HG03159 (cell line): Measurements from ENCODE around the gene RGS9BP.
"Not testable (repeated sequence)": the region's sequence is repeated elsewhere in the genome, so short reads cannot be mapped to it uniquely, and the experiment has no call there.

Experiments
- ATAC-seq: cut with Tn5 transposase; IDR thresholded peaks from one replicate; pipeline ENCODE4 v1.9.1; 2021; ENCODE audit warnings: mild to moderate bottlenecking, moderate library complexity; ENCODE audit not compliant: unreplicated experiment

The RGS9BP gene

DNA sequence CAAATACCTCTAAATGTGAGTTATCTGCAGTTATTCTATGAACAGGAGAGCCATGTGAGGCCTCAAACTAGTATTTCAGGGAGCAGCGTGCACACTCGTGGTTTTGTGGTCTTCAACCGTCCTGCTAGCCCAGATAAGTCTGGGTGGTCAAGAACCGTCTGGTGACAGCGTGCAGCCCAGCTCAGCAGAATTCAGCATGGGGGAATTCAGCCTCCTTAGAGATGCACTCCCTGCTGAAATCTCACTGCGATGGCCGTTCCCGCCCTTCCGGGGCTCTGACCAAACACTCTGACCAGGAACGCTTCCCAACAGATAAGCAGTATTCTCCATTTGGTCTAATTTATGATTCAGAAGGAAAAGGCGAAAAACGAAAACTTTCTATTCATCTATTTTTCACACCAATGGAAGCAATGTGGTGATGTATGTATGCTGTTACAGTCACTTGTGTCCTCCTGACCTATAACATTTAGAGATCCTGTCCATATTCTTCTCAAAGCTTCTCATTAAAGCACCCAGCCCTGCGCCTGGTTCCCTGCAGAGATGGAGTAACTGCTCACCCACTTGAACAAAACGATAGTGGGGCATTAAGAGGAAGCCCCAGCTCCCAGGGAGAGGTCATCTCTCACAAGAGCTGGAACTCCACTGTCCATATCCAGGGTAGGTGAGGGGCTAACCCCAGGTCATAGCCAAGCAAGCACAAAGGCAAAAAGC is 3.6 kb upstream of the RGS9BP start:
- ATAC-seq, result no peak

DNA sequence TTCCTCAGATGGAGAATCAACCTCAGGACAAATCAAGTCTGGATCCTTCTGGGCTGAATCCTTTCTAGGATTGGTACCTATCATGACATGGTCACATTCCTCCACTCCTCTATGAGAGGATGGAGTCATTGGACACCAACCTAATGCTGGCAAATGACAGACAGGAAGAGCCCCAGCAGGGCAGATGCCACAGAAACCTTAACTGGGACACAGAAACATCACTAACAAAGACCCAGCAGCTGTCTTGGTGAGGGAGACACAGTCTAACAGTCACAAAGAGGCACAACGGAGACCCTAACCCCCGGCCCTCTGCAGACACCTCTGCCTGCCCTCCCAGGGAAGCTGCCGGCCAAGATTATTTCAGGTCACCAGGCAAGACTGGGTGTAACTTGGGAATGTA is 2.8 kb upstream of the RGS9BP start:
- no peak for ATAC-seq

DNA sequence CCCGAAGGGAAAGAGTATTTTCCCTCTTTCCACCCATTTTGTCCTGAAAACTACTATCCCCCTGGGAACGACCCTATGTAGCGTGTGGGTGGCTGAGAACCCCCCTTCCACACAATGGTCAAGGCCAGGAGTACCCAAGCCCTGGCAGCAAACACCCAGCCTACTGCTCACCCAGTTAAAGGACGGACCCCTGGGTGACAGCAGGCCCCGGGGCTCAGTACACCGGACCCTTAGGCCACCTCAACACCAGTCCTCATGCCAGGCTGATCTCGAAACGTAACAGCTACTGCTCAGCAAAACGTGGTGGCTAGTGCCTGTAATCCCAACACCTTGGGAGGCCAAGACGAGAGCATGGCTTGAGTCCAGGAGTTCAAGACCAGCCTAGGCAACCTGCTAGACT is 2.1 kb upstream of the RGS9BP start:
- ATAC-seq, result no peak

DNA sequence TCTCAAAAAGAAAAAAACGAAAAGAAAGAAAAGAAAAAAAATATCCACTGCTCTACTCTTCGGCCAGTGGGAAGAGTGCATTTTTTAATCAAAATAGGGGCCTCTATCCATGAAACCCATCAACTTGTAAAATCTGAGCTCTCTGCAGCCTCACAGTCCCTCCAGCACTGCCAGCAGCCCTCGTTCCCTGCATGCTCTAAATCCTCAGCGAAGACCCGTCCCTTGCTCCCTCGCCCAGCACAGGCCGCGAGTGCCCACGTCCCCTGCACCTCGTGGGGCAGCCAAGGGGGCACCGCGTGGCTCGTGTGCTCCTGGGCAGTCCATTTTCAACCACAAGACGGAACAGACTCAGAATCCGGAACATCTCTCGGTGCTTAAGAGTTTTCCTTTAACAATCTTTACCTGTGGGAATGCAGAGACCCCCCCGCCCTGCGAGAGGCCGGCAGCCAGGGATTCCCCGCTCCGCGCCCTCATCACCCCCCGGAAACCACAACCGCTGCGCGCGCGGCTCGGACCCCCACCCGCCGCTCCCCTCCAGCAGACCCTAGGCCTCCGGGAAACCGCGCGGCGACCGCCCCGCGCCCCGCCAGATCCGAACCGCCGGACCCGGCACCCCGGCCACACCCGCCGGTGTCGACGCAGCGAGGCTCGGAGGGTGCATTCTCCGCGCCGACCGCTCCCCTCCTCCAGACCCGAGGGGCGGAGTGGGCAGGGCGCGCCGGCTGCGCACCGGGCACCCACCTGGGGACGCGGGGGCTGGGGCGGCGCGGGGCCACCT is 1.3 kb upstream of the RGS9BP start:
- no peak for ATAC-seq

DNA sequence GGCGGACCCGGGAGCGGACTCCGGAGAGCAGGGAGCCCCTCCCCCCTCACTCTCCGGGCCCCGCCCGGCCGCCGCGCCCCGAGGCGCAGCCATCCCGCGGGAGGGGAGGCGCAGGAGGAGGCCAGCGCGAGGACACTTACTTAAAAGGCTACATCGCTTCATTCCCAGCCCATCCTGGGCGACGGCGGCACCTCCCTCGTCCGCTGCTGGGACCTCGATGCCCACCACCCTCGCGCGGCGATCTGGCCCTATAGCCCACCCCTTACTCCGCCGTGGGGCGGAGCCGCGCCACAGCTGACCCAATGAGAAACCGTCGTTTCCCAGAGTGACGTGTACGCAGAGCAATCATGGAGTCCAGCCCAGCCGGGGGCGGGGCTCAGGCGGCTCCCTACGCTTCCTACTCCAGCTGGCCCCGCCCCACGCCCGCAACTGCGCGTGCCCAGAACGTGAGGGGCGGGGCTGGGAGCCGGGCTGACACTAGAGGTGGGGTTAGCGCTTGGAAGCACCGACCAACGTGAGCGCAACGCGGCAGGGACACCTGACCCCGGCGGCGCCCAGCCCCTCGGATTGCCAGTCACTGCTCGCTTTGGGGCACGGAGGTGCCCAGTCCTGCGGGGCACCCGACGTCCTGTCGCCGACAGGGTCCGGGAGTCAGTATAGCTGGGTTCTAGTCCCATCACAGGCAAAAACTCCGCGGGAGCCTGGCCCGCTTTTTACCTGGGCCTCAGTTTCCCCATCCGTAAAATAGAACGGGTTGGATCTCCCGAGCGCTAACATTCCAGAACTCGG is 523 bp upstream of the RGS9BP start, which contains the start of gene ANKRD27:
TSS of gene ANKRD27 (minus strand) at position 250 of the 789 bp plus-strand sequence. CDS start 16,165 bp downstream, outside the sequence.
- ATAC-seq, result peak; percentile 97

DNA sequence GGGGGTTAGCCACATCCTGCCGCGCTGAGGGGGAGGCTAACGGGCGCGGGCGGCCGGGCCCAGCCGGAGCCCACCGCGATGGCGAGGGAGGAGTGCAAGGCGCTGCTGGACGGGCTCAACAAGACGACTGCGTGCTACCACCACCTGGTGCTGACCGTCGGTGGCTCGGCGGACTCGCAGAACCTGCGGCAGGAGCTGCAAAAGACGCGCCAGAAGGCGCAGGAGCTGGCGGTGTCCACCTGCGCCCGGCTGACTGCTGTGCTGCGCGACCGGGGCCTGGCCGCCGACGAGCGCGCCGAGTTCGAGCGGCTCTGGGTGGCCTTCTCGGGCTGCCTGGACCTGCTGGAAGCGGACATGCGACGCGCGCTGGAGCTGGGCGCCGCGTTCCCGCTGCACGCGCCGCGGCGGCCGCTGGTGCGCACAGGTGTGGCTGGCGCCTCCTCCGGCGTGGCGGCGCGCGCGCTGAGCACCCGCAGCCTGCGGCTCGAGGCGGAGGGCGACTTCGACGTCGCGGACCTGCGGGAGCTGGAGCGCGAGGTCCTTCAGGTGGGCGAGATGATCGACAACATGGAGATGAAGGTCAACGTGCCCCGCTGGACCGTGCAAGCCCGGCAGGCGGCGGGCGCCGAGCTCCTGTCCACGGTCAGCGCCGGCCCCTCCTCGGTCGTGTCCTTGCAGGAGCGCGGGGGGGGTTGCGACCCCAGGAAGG is 692 bp downstream of the RGS9BP start:
- ATAC-seq, result no peak

DNA sequence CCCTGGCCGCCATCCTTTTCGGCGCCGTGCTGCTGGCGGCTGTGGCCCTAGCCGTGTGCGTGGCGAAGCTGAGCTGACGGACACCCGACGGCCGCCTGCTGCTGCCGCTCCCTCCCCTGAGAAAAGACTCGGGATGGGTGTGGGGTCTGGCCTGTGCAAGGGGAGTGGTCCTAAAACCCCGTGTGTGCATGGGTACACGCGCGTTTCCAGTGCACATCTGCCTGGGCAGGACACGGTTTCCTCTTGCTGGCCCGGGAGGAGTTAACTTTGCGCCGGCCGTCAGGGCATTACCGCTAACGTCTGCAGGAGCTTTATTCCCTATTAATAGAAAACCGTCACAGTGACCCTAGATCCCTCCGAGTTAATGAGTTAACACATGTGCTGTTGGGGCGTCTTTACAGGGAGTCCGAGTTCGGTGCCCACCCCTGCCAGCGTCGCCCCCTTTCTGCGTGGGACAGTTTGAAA is 1.3 kb downstream of the RGS9BP start:
- ATAC-seq, result no peak

DNA sequence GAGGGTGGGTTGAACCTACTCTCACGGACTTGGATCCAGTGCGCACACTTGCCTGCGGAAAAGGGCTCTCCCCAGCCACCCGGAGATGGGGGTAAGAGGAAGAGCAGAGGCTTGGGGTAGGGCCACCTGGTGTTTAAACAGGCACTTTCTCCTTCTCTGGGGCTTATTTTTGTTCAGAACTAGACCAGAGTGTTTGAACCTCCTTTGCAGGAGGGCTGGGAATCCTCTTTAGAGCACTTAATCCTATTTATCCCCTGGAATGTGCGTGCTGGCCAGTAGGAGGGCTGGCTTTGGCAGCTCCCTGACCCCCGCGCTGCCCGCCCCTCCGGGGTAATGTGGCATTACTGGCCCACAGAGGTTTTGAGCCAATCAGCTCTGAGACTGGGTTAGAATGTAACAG is 2.0 kb downstream of the RGS9BP start:
- ATAC-seq, result no peak

DNA sequence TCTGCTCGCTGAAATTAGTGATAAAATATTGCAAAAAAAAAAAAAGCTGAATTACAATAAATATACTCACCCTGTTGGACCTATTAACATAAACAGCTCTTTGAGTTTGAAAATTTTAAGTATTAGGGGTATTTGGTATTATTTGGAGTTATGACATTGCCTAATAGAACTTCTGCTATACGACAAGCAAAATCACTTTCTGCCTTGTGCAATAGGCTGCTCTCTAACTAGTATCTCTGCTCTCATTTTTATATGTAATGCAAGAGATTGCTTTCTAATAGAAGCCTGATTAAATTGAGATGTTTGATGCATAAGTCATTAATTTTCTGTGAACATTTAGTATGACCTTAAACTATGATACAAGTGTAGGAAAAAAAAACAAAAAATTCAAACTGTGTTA is 5.3 kb downstream of the RGS9BP start:
- no peak for ATAC-seq

DNA sequence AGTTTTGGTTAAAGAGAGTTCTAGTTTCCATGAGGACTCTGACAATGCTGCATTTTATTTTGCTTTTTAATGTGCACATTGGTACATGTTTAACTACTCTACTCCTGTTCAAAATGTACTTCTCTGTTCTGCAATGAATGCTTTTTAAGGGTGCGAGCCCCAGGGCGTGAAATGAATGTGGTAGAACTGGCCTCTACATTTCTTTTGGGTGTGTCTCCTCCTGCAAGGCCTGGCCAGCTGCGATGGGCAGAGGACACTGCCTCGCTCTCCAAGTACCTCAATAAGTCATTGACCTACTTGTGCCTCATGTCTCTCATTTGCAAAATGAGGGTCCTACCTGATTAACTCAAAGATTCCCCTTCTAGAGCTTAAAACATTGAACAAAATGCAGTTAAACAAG is 6.7 kb downstream of the RGS9BP start:
- ATAC-seq, result no peak

DNA sequence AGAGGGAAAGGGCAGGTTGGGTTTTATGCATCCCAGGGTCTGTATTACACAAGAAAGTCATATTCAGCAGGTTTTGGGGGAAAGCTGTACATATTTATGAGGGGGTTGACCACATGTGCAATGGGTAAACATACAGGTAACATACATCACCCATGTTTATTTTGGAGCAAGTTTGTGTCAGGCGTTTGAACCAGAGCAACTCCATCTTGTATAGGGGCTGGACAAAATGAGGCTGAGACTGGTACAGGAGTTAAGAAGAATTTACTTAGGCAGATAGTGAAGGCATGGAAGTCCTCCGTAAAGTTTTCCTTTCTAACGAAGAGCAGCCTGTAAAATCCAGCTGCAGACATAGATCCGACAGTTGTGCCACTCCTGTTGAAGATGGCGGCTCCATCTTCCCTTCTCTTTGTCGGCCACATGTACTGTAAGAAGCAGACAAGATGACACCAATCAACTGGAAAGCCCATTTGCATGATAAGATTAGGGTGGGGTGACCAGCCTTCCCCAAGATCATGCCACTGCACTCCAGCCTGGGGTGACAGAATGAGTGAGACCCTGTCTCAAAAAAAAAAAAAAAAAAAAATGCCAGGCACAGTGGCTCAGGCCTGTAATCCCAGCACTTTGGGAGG is 11.3 kb downstream of the RGS9BP start:
- no peak for ATAC-seq

DNA sequence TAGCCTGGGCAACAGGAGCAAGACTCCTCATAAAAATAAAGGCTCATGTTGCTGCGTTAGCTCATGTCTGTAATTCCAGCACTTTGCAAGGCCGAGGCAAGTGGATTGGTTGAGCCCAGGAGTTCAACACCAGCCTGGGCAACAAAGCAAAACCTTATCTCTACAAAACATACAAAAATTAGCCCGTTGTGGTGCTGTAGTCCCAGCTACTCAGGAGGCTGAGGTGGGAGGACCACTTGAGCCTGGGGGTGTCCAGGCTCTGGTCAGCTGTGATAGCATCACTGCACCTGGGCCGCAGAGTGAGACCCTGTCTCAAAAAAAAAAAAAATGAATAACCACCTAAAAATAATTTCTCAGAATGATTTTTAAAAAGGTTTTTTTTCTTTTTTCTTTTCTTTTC is 12.0 kb downstream of the RGS9BP start:
- no peak for ATAC-seq

DNA sequence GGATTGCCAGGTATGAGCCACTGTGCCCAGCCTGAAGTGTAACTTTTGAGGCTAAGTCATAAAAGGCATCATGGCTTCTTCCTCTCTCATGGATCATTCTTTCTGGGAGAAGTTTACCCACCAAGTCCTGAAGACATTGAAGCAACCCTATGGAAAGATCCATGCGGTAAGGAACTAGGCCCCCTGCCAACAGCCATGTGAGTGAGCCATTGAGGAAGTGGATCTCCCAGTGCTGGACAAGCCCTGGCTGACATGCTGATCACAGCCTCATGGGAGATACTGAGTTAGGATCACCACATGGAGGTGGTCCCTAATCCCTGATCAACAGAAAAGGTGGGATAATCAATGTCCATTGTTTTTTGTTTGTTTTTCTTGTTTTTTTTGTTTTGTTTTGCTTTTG is 12.7 kb downstream of the RGS9BP start:
- no peak for ATAC-seq

DNA sequence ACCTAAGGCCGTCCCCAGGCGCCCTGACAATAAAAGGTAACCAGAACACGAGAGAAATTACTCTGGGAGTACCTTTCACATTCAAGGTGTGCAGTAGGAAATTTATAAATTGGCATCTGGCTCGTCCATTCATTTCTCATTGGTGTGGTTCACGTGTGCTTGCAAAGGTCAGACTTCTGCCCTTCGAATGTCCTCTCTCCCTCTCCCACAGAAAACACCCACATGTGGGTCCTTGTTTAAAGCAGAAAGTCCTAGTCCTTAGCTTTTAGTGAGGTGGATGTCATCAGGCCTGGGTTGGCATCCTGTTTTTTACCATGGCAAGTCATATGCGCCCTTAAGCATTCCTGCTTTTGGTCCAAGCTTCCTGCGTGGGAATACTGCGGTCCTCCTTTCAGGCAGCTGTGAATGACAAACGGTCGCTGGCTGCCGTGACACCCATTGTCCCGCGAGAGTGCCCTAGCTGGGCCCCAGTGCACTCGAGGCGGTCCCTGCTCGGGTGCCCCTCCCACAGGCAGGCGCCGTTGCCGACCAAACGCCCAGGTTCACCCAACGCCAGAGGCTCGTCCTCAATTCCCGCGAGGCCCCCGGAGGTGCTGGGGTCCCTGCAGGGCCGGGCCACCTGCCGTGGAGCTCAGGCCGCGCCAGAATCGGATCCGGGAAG is 15.8 kb downstream of the RGS9BP start, which contains the start of gene NUDT19:
TSS of gene NUDT19 (plus strand) at position 531 of the 661 bp plus-strand sequence. CDS start 140 bp downstream, outside the sequence.
- peak; percentile 90 for ATAC-seq

DNA sequence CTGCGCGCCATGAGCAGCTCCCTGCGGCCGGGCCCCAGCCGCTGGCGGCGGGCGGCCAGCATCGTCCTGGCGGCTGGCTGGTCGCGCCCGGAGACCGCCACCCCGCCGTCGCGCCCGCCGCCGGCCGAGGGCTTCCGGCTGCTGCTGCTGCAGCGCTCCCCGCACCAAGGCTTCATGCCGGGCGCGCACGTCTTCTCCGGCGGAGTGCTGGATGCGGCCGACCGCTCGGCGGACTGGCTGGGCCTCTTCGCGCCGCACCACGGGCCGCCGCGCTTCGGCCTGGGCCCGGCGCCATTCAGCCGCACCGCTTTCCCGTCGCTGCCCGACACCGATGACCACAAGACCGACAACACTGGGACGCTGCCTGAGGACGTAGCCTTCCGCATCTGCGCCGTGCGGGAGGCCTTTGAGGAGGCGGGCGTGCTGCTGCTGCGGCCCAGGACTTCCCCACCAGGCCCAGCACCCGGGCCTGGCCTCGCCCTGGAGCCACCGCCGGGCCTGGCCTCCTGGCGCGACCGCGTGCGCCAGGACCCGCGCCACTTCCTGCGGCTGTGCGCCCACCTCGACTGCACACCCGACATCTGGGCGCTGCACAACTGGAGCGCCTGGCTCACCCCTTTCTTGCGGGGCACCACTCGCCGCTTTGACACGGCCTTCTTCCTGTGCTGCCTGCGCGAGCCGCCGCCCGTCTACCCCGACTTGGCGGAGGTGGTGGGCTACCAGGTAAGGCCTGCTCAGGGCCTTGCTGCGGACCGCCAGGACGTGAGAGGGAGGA is 16.5 kb downstream of the RGS9BP start:
- peak; percentile 57 for ATAC-seq

DNA sequence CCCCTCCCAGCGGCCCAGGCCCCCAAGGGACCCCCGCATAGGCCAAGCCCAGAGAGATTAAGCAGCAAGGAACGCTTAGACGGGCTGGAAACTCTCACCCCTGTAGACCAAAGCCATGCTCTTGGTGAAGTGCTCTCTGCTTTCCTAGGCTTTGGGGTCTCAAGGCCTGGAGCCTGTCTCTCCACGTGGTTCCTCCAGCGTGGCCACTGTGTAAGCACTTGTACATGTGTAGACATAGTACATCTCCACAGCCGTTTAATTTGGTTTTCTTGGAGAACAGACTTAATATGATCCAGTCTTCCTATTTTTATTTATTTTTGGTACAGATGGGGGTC is 17.0 kb downstream of the RGS9BP start:
- ATAC-seq, result peak; percentile 8

DNA sequence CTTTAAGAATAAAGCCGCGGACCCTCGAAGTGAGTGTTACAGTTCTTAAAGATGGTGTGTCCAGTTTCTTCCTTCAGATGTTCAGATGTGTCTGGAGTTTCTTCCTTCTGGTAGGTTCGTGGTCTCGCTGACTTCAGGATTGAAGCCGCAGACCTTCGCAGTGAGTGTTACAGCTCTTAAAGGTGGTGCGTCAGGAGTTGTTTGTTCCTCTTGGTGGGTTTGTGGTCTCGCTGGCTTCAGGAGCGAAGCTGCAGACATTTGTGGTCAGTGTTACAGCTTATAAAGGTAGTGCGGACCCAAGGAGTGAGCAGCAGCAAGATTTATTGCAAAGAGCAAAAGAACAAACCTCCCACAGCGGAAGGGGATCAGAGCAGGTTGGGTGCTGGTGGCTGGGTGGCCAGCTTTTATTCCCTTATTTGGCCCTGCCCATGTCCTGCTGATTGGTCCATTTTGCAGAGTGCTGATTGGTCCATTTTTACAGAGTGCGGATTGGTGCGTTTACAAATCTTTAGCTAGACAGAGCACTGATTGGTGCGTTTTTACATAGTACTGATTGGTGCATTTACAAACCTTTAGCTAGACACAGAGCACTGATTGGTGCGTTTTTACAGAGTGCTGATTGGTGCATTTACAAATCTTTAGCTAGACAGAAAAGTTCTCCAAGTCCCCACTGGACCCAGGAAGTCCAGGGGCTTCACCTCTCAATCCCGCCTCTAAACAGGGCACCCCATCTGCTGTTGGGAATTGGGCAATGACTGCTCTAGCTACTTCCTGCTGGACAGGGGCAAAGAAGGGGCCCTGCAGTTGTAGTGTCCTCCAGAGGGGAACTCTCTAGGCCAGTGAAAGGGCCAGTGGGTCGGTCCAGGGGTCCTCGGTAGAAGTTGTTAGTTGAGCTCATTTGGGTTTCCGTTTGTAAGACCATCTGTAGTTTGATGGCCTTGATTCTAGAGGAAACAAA is 17.8 kb downstream of the RGS9BP start:
- ATAC-seq, result not testable (repeated sequence)

DNA sequence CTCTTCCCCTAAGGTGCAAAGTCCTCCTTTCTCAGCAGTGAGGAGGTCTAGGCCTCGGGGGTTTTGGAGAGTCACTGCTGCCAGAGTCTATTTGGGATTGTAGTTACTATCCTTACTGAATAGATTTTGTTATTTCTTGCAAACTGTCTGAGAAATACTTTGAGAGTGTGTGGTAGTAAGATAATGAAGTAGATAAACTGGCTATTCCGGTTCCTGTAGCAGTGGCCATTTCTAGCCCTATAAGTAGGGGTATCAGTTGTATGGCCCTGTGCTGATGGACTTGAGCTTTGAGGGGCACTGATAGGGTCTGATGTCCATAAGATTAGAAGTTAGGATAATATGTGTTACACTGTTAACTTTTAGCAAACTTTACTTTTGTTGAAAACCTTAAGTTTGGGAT is 18.7 kb downstream of the RGS9BP start:
- not testable (repeated sequence) for ATAC-seq
